Muscle of leg (tissue), 16 donors: ENCODE measurements around the gene EFNA5. TPM values are rescaled to one million over a fixed set of nuclear protein-coding genes. Genes with fewer than 3 reads are reported as not detected.

Source experiments
- DNase-seq: peaks from one replicate; pipeline ENCODE4 v3.0.0; 2013
- H3K27ac ChIP-seq: one replicate; pipeline ENCODE4 v1.5.1; 2013; ENCODE audit warnings: mild to moderate bottlenecking, low read length, control low read depth
- H3K27me3 ChIP-seq: one replicate; pipeline ENCODE4 v1.6.1; 2013; ENCODE audit warnings: low read length; ENCODE audit not compliant: control insufficient read depth, insufficient read depth
- H3K36me3 ChIP-seq: one replicate; pipeline ENCODE4 v1.6.1; 2013; ENCODE audit warnings: low read length; ENCODE audit not compliant: control insufficient read depth, insufficient read depth
- H3K4me1 ChIP-seq: one replicate; pipeline ENCODE4 v1.6.1; 2013; ENCODE audit warnings: low read length; ENCODE audit not compliant: control insufficient read depth, insufficient read depth
- H3K4me3 ChIP-seq: one replicate; pipeline ENCODE4 v1.5.1; 2013; ENCODE audit warnings: low read length, control low read depth
- H3K9me3 ChIP-seq: replicated peaks from 2 replicates; pipeline ENCODE4 v1.6.1; 2013; ENCODE audit warnings: low read depth, low read length; ENCODE audit not compliant: control insufficient read depth
- WGBS: methylation state at CpG from one replicate; pipeline ENCODE4 v1.1.5; 2013; ENCODE audit warnings: missing lambda C conversion rate; ENCODE audit not compliant: insufficient coverage; 5-methylcytosine and 5-hydroxymethylcytosine counted together
- long read RNA-seq, 11 donors: transcript quantifications; one replicate each; lab custom pipeline, GENCODE V29; 2026
- polyA plus RNA-seq, 8 donors: library from polyadenylated mRNA; unstranded; fragments of 120-200 nt; gene quantifications; one replicate each; pipeline versions ENCODE4 v1.2.1 to v1.2.3, GENCODE V29; 2013; ENCODE audit warnings: inconsistent platforms in 1 of 8, low replicate concordance in 1 of 8; ENCODE audit not compliant: insufficient read length in 8 of 8, insufficient read depth in 1 of 8
- total RNA-seq: library from RNA; stranded (reverse); fragments of 120-200 nt; gene quantifications from one replicate; pipeline ENCODE4 v1.2.4, GENCODE V29; 2013

EFNA5 gene
- total RNA-seq (3.7 TPM), polyA plus RNA-seq (10 to 100 TPM in 1 of 8 donors, 1 to 10 TPM in 7; 2.2 to 11.4 (median 4.1) TPM)
- long read RNA-seq, donor 1: 0 reads
- long read RNA-seq, donor 2: 0 reads
- long read RNA-seq, donor 3: 0 reads
- long read RNA-seq, donor 4: 0 reads
- long read RNA-seq, donor 5, full-length matches to known transcripts: 2 of 2 reads
- long read RNA-seq, donor 5, partial matches to known transcripts: 0 of 2 reads
- long read RNA-seq, donor 5, other reads (novel, unspliced or antisense): 0 of 2 reads
- long read RNA-seq, donor 6, full-length matches to known transcripts: 1 of 1 reads
- long read RNA-seq, donor 6, partial matches to known transcripts: 0 of 1 reads
- long read RNA-seq, donor 6, other reads (novel, unspliced or antisense): 0 of 1 reads
- long read RNA-seq, donor 7: 0 reads
- long read RNA-seq, donor 8: 0 reads
- long read RNA-seq, donor 9: 0 reads
- long read RNA-seq, donor 10, full-length matches to known transcripts: 1 of 1 reads
- long read RNA-seq, donor 10, partial matches to known transcripts: 0 of 1 reads
- long read RNA-seq, donor 10, other reads (novel, unspliced or antisense): 0 of 1 reads
- long read RNA-seq, donor 11: 0 reads

GRCh38 chr5:107670932-107671741 is at the start of gene EFNA5:
Gene EFNA5 (minus strand): TSS chr5:107670937.
- WGBS: under 1% methylated on average over 80 of the region's 84 CpGs
- Histone ChIP-seq H3K9me3 (no peaks in the 10 kb centered on the region), H3K27ac (peak within 1 kb of the TSS; percentile 86), H3K4me1 (peaks cover 10% of the 10 kb centered on the region), H3K36me3 (no peaks in the 10 kb centered on the region), H3K4me3 (peak within 1 kb of the TSS; percentile 81), H3K27me3 (peaks cover 37% of the 10 kb centered on the region)
- peak; percentile 66 for DNase-seq

- Histone ChIP-seq H3K36me3 (no peaks in the 10 kb centered on the region), H3K4me1 (no peaks in the 10 kb centered on the region), H3K9me3 (peaks cover 7% of the 10 kb centered on the region), H3K27ac (no peak overlapping the region), H3K4me3 (no peak overlapping the region), H3K27me3 (no peaks in the 10 kb centered on the region)
- peak; percentile 2 for DNase-seq
- 67% methylated on average over 4 of the region's 6 CpGs for WGBS
These were observed 48.4 kb upstream of the EFNA5 start for GRCh38 chr5:107719034-107719606.

- Histone ChIP-seq H3K9me3 (peaks cover 7% of the 10 kb centered on the region), H3K4me1 (no peaks in the 10 kb centered on the region), H3K4me3 (no peak overlapping the region), H3K27ac (no peak overlapping the region), H3K36me3 (no peaks in the 10 kb centered on the region), H3K27me3 (no peaks in the 10 kb centered on the region)
- no CpG with 5 or more reads among the region's 1 CpG for WGBS
- DNase-seq: no peak
These were observed 47.1 kb upstream of the EFNA5 start for GRCh38 chr5:107717816-107718215.

- Histone ChIP-seq H3K4me3 (no peak overlapping the region), H3K36me3 (no peaks in the 10 kb centered on the region), H3K27me3 (no peaks in the 10 kb centered on the region), H3K27ac (no peak overlapping the region), H3K9me3 (no peaks in the 10 kb centered on the region), H3K4me1 (no peaks in the 10 kb centered on the region)
- no peak for DNase-seq
- no CpG with 5 or more reads among the region's 5 CpGs for WGBS
These were observed 42.5 kb upstream of the EFNA5 start for GRCh38 chr5:107713228-107713627.

- no peak overlapping the region for H3K4me3 ChIP-seq
- no CpG with 5 or more reads among the region's 2 CpGs for WGBS
- peak; percentile 7 for DNase-seq
- peaks cover 2% of the 10 kb centered on the region for H3K9me3 ChIP-seq
- no peaks in the 10 kb centered on the region for H3K4me1 ChIP-seq
- no peaks in the 10 kb centered on the region for H3K36me3 ChIP-seq
- H3K27ac ChIP-seq: no peak overlapping the region
- H3K27me3 ChIP-seq: no peaks in the 10 kb centered on the region
These were observed 41.7 kb upstream of the EFNA5 start for GRCh38 chr5:107712359-107712870.

- H3K4me3 ChIP-seq: no peak overlapping the region
- DNase-seq: peak; percentile 29
- H3K9me3 ChIP-seq: peaks cover 2% of the 10 kb centered on the region
- WGBS: 100% methylated on average over 1 of the region's 5 CpGs
- no peaks in the 10 kb centered on the region for H3K4me1 ChIP-seq
- H3K36me3 ChIP-seq: no peaks in the 10 kb centered on the region
- no peak overlapping the region for H3K27ac ChIP-seq
- H3K27me3 ChIP-seq: no peaks in the 10 kb centered on the region
These were observed 34.8 kb upstream of the EFNA5 start for GRCh38 chr5:107705402-107706014.

- H3K36me3 ChIP-seq: no peaks in the 10 kb centered on the region
- H3K4me3 ChIP-seq: no peak overlapping the region
- H3K27ac ChIP-seq: no peak overlapping the region
- H3K4me1 ChIP-seq: no peaks in the 10 kb centered on the region
- 0% methylated on average over 4 of the region's 12 CpGs for WGBS
- H3K27me3 ChIP-seq: no peaks in the 10 kb centered on the region
- H3K9me3 ChIP-seq: peaks cover 2% of the 10 kb centered on the region
- DNase-seq: peak; percentile 20
These were observed 34.1 kb upstream of the EFNA5 start for GRCh38 chr5:107704681-107705401.

GRCh38 chr5:107700481-107700880 is 29.7 kb upstream of the EFNA5 start:
- H3K4me3 ChIP-seq: no peak overlapping the region
- DNase-seq: peak; percentile 75

GRCh38 chr5:107699425-107699824 is 28.7 kb upstream of the EFNA5 start:
- WGBS: no CpG with 5 or more reads among the region's 1 CpG
- Histone ChIP-seq H3K4me1 (no peaks in the 10 kb centered on the region), H3K27me3 (no peaks in the 10 kb centered on the region), H3K4me3 (no peak overlapping the region), H3K9me3 (no peaks in the 10 kb centered on the region), H3K36me3 (no peaks in the 10 kb centered on the region), H3K27ac (no peak overlapping the region)
- DNase-seq: no peak

More at GRCh38 chr5:107700481-107700880, 29.7 kb upstream of the EFNA5 start:
- H3K27ac ChIP-seq: no peak overlapping the region
- no peaks in the 10 kb centered on the region for H3K27me3 ChIP-seq
- no peaks in the 10 kb centered on the region for H3K36me3 ChIP-seq
- no peaks in the 10 kb centered on the region for H3K4me1 ChIP-seq
- no peaks in the 10 kb centered on the region for H3K9me3 ChIP-seq
